ENCODE data around the gene ZNF30. TPM values are rescaled to one million over a fixed set of nuclear protein-coding genes. Genes with fewer than 3 reads are reported as not detected.

Gene ZNF30
- total and polyA plus RNA-seq, 4 donors = 1.3 to 1.8 (median 1.7) TPM

GRCh38 chr19:34936184-34936583 lies 9.5 kb downstream of the ZNF30 start:
- WGBS = 99% methylated on average over 4 of the region's 4 CpGs
- Histone ChIP-seq H3K27me3 (ENCODE audit: control insufficient read depth in 4 of 4, insufficient read depth in 4 of 4, low read length in 3 of 4) (no peaks in the 10 kb centered on the region), H3K27ac (ENCODE audit: low read depth in 1 of 2, low read length in 2 of 2) (no peak overlapping the region), H3K9ac (ENCODE audit: low read depth in 1 of 2, low read length in 2 of 2) (no peak overlapping the region), H3K36me3 (ENCODE audit: control insufficient read depth in 4 of 4, insufficient read depth in 3 of 4, low read depth in 1 of 4, low read length in 3 of 4) (peaks cover 14 to 58% (median 49%) of the 10 kb centered on the region in 4 donors), H3K4me1 (ENCODE audit: control insufficient read depth in 4 of 4, insufficient read depth in 4 of 4, low read length in 3 of 4) (no peaks in the 10 kb centered on the region), H3K9me3 (ENCODE audit: control insufficient read depth in 4 of 4, low read length in 3 of 4) (peaks cover 8 to 35% (median 17%) of the 10 kb centered on the region in 4 donors), H3K4me3 (ENCODE audit: low read depth in 1 of 3, low read length in 3 of 3) (peak overlapping the region in 2 of 3 donors; percentile 24 to 26)
- DNase-seq (ENCODE audit: low spot score) = no peak
- TF ChIP-seq EGR1 (IDR thresholded peaks at IDR 0.05; ENCODE audit: low read depth in 2 of 2) (no peak), FOXA1 (IDR thresholded peaks at IDR 0.05) (no peak), REST (IDR thresholded peaks at IDR 0.05) (no peak), TAF1 (conservative IDR thresholded peaks at IDR 0.05) (no peak), MAX (IDR thresholded peaks at IDR 0.05) (no peak), ZBTB33 (IDR thresholded peaks at IDR 0.05) (no peak), FOXA2 (IDR thresholded peaks at IDR 0.05) (no peak), JUND (IDR thresholded peaks at IDR 0.05) (no peak), NR2F2 (IDR thresholded peaks at IDR 0.05) (no peak), HNF4G (IDR thresholded peaks at IDR 0.05) (no peak), YY1 (IDR thresholded peaks at IDR 0.05) (no peak), SP1 (IDR thresholded peaks at IDR 0.05) (no peak), HNF4A (conservative IDR thresholded peaks at IDR 0.05) (no peak), RXRA (IDR thresholded peaks at IDR 0.05) (no peak)

GRCh38 chr19:34938886-34939285 lies 12.2 kb downstream of the ZNF30 start:
- DNase-seq (ENCODE audit: low spot score) = no peak
- 87% methylated on average over 10 of the region's 10 CpGs for WGBS

More at GRCh38 chr19:34938886-34939285, 12.2 kb downstream of the ZNF30 start:
- Histone ChIP-seq H3K4me3 (ENCODE audit: low read depth in 1 of 3, low read length in 3 of 3) (peak overlapping the region in 1 of 3 donors; percentile 46), H3K27me3 (ENCODE audit: control insufficient read depth in 4 of 4, insufficient read depth in 4 of 4, low read length in 3 of 4) (no peaks in the 10 kb centered on the region), H3K27ac (ENCODE audit: low read depth in 1 of 2, low read length in 2 of 2) (no peak overlapping the region), H3K9me3 (ENCODE audit: control insufficient read depth in 4 of 4, low read length in 3 of 4) (peaks cover 20 to 58% (median 28%) of the 10 kb centered on the region in 4 donors), H3K4me1 (ENCODE audit: control insufficient read depth in 4 of 4, insufficient read depth in 4 of 4, low read length in 3 of 4) (no peaks in the 10 kb centered on the region), H3K36me3 (ENCODE audit: control insufficient read depth in 4 of 4, insufficient read depth in 3 of 4, low read depth in 1 of 4, low read length in 3 of 4) (peaks cover 9 to 61% (median 43%) of the 10 kb centered on the region in 4 donors), H3K9ac (ENCODE audit: low read depth in 1 of 2, low read length in 2 of 2) (no peak overlapping the region)
- TF ChIP-seq RXRA (IDR thresholded peaks at IDR 0.05) (no peak), HNF4A (conservative IDR thresholded peaks at IDR 0.05) (no peak), EGR1 (IDR thresholded peaks at IDR 0.05; ENCODE audit: low read depth in 2 of 2) (no peak)
